SK-N-DZ (cell line): Measurements from ENCODE around the gene MTCL1.
A peak's percentile ranks its signal among the peaks of the same experiment; 100 is the strongest.
"Not testable (repeated sequence)": the region's sequence is repeated elsewhere in the genome, so short reads cannot be mapped to it uniquely, and the experiment has no call there.

Source experiments
- DNase-seq: peaks from one replicate; pipeline ENCODE4 v3.0.0-alpha.2; 2015; ENCODE audit warnings: low spot score

The MTCL1 gene

GRCh38 chr18:8741532-8741931, 36.2 kb downstream of the MTCL1 start:
- DNase-seq: no peak

- DNase-seq: no peak
These were observed 37.3 kb downstream of the MTCL1 start for GRCh38 chr18:8742387-8743361.

- no peak for DNase-seq
These were observed 38.7 kb downstream of the MTCL1 start for GRCh38 chr18:8744038-8744437.

- no peak for DNase-seq
These were observed 39.3 kb downstream of the MTCL1 start for GRCh38 chr18:8744656-8745055.

GRCh38 chr18:8745355-8746014, 40.1 kb downstream of the MTCL1 start:
- DNase-seq: no peak

GRCh38 chr18:8747440-8747937, 42.1 kb downstream of the MTCL1 start:
- no peak for DNase-seq

GRCh38 chr18:8749492-8749891, 44.1 kb downstream of the MTCL1 start:
- no peak for DNase-seq

GRCh38 chr18:8750954-8751415, 45.6 kb downstream of the MTCL1 start:
- no peak for DNase-seq

GRCh38 chr18:8751692-8752091, 46.3 kb downstream of the MTCL1 start:
- no peak for DNase-seq

- DNase-seq: no peak
These were observed 47.0 kb downstream of the MTCL1 start for GRCh38 chr18:8752329-8752728.

GRCh38 chr18:8754995-8755960, 49.9 kb downstream of the MTCL1 start:
- DNase-seq: no peak

- no peak for DNase-seq
These were observed 51.2 kb downstream of the MTCL1 start for GRCh38 chr18:8756571-8756970.

GRCh38 chr18:8757396-8757997, 52.1 kb downstream of the MTCL1 start:
- DNase-seq: no peak

- no peak for DNase-seq
These were observed 53.1 kb downstream of the MTCL1 start for GRCh38 chr18:8758466-8758865.

- DNase-seq: no peak
These were observed 55.6 kb downstream of the MTCL1 start for GRCh38 chr18:8760984-8761383.

GRCh38 chr18:8761535-8761934, 56.2 kb downstream of the MTCL1 start:
- DNase-seq: not testable (repeated sequence)

- no peak for DNase-seq
These were observed 57.6 kb downstream of the MTCL1 start for GRCh38 chr18:8762968-8763367.

- no peak for DNase-seq
These were observed 58.3 kb downstream of the MTCL1 start for GRCh38 chr18:8763611-8764010.

- DNase-seq: peak; percentile 92
These were observed 60.6 kb downstream of the MTCL1 start for GRCh38 chr18:8765783-8766463.

- peak; percentile 91 for DNase-seq
These were observed 61.4 kb downstream of the MTCL1 start for GRCh38 chr18:8766559-8767293.
